ENCODE measurements around the gene LMX1A.
A peak's percentile ranks its signal among the peaks of the same experiment; 100 is the strongest.

Gene LMX1A

DNA sequence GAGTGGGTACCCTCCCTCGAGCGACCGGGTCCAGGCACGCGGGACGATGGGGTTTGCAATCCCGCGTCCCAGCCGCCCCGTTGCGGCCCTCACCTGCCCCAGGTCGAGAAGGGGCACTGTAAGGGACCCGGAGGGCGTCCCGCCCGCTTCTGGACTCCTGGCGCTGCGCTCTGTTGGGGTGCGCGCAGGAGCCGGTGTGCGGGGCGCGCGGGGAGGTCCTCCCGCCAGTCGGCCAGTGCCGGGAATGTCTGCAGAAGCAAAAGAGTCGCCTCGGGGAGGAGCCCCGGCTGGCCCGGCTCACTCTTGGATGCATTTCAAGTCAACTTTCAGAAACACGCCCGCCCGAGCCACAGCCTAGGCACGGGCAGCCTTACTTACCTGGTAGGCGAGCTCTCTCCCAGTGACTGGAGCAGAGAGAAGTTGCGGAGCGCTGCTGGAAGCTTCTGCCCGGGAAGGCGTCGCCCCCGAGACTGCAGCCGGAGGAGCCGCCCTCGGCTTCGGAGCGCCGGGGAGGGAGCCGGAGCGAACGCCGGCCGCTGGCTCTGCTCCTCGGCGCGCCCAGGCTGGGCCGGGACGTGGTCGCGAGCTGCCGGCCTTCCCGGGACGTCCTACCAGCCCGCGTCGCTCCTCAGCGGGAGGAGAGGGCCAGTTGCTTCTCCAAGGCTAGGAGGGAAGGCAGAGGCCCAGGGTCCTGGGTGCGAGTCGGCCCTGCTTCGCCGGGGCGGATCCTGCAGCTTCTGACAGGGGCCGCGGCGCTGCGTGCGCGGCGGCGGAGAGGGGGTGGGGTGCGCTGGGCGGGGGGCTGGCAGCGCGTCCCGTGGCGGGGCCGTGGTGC is at the start of gene LMX1A:
Gene LMX1A, minus strand, starts transcription at position 739 of the 835 bp plus-strand sequence. CDS start 1,156 bp downstream, outside the sequence.
- DNase-seq: no peak

DNA sequence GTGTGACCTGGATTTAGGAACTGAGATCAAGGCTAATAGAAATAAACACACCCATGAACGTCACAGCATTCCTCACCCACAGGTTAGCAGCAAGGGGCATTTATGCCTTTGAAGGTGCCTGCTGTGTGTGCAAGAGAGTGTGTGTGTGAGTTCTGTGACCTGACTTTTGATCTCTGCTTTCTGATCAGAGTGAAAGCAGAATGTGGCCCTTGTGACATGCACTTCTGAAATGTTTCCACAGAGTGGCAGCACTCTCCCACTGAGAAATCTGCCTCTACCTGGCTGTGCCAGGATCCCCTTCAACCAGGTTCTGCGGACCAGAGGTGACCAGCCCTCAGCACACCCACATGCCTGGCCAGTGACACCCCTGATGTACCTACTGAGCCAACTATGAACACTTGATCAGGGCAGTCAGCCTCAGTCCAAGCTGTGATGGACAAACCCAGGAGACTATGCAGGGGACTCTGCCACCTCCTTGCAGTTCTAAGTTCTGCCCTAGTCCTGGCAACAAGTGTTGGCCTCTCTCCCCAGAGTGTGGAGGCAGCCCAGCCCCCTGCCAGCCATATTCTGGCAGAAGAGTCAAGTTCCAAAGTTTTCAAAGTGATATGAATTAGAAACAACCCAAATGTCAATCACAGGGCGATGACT is 47.4 kb upstream of the LMX1A start:
- no peak for DNase-seq

DNA sequence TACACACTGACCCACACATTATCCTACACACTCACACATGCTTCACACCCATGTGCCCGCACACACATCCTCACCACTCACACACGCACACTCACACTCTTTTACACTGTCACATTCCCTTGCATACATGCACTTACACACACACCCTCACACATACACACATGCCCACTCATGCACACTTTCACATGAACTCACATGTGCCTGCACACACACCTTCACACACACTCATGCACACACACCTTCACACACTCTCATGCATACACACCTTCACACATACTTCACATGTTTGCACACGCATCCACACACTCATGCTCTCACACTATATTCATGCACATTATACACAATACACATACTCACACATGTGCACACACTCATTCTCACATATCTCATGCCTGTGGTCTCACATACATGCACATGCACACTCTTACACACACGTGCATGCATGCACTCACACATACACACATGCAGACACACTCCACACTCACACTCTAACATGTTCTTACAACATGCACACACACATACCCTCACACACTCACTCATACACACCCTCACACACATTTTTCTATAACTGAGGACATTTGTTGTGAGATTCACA is 46.1 kb upstream of the LMX1A start:
- DNase-seq: no peak

DNA sequence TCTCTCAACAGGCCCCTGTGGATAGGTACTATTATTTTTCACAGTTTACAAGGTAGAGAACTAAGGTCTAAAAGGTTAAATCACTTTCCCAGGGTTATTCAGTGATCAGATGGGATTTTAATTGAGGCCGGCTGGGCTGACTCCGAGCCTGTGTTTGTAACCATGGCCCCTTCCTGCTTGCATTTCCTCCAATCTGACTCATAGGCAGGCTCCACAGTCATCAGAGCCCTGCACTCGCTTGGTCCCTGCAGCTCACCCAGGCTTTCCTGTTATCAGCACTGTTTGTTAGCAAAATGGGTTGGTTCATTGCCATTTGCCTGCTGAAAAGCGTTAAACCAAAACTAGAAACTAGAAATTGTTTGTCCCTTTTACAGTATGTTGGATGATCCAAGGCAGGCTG is 41.4 kb upstream of the LMX1A start:
- DNase-seq: no peak

DNA sequence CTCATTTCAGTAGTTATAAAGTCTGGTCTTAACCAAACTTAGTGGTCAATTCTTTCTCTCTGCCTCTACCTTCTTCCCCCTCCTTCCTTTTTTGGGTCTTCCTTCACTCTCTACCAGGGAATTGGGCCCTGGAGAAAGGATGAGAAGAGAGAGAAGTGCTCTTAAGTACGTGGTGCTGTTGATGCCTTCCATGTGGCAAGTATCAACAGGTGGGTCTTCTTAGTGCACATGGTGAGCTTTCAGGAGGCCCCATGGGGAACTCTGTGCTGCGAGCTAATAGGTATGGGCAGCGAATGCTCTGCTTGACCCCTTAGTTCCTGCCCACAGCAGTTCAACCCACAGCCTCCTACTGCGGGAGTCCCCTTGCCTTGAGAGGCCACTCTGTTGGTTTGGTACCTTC is 39.4 kb upstream of the LMX1A start:
- no peak for DNase-seq

DNA sequence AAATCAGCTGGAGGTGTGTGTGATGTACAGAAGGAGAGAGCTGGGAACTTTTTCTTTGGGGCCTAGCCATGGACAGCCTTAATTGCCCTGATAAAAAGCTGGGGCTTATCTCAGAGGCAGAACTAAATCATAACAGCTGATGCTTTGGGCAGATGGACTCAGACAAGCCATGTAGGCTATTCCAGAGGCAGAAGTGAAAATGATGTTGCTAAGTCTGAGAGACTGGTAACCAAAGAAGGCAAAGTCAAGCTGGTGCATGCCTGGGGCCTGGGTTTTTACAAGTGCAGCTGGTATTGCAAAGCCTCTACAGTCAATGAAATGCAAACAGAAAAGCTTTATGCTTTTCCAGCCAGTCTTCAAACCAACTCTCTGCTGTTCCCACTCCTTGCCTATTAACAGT is 39.0 kb upstream of the LMX1A start:
- no peak for DNase-seq

DNA sequence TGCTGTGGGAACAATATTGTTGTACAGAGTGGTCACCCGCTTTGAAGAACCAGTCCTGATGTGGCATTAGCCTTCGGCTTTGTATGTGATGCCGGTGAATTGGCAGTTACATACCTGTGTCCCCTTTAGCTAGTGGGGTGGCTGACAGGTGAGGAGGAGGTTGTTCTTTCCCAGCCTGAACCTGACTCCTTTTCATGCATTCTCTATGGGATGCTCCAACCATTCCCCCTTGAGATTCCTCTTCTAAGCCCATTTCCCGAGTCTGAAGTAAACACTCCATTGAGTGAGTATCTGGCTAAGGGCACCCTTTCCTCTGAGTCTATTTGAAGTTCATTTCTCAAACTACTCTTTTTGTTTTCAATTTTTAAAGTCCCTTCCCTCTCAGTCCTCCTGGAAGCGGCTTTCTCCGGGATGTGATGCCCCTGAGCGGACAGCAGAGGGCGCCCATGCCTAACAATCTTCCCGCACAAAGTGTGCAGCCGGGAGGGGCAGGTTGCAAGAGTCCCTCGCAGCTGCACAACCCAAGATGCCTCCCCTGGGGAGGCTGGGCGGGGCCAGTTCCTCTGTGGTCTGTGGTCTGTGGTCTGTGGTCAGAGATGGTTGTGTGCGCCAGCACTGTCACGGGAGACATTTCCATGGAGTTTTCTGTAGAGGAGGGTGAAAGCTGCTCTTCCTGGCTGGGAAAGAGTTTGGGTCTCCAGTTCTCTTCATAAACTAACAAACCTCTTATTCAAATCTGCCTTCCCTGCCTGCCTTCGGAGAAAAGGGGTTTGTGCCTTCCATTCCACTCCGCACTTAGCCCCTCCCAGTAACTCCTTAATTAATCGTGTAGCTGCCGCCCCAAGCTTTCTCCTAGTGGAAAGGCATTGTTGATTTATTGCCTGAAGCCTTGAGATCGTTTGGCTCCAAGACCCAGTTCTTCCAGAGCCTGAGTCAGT is 36.4 kb upstream of the LMX1A start:
- peak; percentile 78 for DNase-seq

DNA sequence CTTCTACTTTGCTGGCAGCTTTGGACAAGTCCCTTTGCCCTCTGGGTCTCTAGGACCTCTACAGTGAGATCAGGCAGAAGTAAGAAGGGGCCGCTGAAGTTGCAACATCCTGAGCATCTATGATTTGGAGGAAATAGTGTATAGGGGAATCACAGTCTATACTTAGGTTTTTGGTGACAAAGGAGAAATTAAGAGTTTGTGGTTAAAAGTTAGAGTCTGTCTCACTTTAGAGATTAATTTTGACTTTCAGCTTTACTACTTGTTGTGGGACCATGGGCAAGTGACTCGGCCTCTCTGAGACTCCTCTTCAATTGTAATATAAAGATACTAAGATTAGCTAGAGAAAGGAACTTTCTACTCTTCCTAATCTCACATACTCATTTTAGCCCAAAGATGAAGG is 33.1 kb upstream of the LMX1A start:
- no peak for DNase-seq

DNA sequence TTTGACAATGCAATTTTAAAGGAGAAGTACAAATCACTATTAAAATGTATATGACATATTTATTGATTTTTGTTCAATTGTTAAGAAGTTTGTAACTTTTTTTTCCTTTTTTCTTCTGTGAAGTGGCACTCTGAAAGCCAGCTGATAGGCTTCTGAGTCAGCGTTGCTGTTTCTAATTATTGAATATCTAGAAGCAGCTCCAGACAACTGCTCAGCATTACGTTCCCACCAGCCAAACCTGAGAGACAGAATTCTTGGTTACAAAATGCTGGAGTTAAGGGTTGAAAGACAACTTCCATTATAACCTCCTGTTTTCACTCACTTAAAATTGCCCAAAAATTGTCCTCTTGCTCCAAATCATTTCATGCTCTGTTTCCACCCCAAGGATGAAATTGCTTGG is 31.4 kb upstream of the LMX1A start:
- DNase-seq: no peak

DNA sequence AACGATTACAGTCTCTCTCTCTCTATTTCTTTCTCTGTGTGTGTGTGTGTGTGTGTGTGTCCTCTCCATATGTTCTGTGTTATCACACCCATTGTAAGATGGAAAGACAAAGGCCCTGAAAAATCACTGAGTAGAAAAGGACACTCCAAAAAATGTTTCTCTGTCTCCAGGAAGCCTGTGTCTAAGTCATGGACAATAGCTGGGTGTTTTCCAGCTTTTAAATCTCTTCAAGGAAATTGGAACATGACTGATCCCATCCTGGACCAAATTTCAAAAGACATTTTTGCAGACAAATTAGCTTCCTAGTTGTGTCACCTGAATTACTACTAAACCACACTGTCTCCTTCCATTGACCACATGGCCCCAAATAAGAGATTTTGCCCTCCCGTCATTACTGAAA is 31.0 kb upstream of the LMX1A start:
- no peak for DNase-seq

DNA sequence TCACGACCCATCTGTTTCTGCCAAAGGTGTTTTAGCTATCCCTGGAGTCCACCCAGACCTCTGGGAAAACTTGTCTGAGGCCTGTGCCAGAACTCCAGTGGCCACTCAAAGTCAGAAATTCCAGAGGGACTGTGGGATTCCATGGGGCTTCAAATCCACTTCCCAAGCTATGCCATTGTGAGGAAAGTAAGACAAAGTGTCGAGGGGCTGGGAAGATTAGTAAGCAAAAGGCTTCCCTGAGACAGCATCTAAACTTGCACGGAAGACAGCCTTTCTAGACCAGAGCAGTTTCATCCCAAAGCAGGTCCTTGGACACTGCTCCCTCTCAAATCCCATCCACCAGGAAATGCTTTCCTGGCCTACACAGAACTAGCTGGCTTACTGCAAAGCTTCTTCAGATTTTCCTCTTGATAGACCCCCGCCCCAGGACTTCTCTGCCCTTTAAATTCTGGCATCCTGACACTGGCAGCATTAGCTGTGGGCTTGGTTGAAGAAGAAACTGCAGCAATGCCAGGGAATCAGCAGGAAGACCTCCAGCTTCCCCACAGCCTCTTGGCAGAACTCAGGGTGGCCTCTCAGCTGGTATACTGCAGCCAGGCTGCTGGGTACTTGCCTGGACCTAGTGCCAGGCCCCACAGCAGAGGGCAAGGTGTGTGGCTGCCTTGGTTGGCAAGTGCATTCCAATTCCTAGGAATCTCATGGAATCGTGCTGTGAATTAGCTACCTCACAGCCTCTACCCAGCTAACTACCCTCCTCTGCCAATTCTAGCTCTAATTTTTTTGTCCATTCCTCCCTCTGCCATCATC is 27.3 kb upstream of the LMX1A start:
- no peak for DNase-seq

DNA sequence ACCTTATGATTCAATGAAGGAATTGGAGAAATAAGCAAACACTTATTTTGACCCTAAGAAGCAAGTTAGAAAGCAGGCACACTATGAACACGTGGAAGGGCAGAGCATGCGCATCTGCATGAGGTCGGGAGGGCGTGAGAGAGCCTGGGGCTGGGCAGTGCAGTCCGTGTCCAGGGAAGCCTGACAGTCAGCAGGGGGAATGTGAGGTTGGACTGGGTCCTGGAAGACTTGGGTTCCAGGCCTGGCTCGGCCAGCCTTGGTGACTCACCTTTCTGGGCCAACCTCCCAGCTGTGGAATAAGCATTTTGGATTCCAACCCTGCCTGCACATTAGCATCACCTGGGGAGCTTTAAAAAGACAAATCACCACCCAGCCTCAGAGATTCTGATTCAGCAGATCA is 26.6 kb upstream of the LMX1A start:
- no peak for DNase-seq

DNA sequence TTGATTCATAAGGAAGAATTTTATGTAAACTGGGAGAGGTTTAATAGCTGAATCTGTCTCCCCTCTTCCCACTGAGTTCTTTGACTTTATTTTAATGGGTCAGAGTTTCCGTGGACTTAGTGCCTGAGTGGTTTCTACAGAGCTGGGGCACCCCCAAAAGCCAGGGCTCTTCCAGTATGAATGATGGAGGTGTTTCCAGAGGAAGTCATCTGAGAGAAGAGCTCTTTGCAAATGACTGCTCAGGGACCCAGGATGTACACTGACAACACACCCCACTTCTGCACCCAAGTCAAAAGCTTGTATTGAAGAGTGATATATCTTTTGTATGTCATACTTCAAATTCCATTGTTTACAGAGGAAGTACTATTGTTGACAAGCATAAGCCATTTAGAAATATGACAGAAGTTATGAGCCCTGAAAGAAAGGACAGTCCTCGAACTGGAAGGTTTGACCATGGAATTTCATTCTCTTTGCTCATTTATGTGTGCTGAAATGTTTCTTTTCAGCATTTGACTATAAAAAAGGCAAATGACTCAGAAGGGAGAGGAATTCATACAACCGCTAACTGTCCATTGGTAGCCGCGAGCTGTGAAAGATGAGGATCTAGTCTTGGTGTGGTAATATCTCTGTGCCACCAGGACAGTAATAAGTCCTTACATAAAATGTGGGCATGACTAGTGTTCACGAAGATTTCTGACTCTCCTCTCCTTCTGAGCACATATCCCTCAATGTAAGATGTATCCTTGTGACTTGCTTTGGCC is 25.4 kb upstream of the LMX1A start:
- no peak for DNase-seq

DNA sequence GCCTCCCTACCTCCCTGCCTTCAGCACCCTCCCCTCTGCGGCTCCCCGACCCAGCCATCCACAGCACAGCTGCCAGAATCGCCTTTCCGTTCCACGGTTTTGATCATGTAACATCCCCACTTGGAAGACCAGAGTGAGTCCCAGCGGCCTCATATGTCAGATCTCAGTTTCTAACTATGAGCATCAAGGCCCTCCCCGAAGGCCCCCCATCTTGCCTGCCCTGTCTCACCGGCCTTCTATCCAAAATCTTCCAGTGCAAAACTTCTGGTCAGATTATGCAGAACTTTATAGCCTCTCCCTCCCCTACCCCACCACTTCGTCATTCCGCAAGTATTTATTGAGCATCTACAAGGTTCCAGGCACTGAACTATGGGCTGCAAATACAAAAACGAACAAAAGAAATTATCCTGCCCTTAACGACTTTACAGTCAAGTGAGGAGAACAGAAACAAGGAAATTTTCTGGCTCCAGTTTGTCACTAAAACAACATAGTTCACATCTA is 20.3 kb upstream of the LMX1A start:
- no peak for DNase-seq

DNA sequence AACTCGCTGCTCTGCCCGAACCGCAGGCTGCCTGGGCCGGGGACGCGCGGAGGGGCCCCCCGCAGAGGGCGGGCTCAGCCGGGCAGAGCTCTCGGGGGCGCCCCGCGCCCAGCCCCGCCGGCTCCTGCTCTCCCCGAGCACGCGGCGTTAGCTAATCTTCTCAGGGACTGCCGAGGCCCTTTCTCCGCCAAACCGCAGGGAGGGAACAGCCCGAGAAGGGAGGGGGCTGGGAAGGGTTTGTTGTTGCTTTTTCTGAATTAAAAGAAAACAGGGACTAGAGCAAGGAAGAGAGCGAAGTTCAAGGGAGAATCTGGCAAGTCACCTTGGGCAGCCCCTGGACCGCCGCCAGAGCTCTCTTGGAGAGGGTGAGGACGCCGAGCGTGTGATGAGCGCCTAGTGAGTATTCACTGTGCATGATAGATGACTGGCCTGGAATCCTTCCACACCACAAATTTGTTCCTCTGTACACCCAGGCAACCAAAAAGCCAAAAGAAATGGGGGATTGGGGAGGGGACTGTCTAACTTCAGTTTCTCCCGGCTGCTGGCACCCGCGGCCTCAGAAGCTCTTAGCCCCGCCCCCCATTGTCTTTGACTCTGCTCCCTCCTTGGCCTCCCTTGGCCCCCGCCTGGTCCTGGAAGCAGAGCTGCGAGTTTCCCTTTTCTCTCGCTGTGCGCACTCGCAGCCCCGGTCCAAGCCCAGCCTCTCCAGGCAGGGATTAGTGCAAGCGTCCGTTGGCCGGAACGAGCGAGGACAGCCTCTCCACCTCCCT is 19.7 kb upstream of the LMX1A start:
- peak; percentile 43 for DNase-seq

DNA sequence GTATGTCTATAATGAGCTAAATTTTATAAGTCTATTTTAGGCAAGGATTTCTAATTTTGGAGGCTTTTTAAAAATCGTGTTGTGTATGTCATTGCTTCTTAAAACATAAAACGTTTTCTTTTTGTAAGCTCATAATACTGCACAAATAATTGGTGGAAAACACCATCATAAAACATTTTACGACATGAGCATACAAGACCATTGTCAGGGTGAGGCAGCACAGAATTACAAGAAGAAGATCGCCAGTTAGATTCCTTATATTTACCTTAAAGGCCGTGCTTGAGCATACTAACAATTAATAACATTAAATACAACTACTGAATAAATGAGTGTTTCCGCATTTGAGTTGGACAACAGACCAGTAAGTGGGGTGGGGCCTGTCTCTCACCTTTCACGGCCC is 19.1 kb upstream of the LMX1A start:
- DNase-seq: no peak

DNA sequence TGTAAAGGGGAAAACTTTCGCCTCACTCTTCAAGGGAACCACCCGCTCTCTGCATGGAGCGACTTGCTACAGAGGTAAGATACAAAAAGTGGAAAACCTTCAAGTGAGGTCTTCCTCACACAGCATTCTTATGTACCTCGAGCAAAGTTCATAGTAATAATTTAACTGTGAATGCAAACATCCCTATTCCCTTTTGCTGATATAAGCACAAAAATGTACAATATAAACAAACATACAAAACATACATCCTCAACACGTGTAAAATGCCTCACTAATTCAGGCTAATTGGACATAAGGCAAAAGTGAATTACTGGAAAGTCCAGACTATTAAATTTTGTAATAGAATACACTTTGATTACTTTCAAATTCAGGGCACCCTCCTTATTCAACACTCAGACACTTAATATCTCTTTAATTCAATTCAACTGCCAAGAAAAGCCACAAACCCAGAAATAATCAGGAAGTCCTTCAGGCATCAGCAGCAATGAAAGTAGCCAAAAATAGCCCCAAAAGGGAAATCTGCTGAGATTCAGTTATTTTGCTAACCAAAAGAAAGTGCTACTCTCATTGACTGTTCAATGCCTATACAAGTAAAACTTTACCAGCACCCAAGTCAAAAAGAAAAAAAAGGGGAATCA is 15.2 kb upstream of the LMX1A start:
- no peak for DNase-seq

DNA sequence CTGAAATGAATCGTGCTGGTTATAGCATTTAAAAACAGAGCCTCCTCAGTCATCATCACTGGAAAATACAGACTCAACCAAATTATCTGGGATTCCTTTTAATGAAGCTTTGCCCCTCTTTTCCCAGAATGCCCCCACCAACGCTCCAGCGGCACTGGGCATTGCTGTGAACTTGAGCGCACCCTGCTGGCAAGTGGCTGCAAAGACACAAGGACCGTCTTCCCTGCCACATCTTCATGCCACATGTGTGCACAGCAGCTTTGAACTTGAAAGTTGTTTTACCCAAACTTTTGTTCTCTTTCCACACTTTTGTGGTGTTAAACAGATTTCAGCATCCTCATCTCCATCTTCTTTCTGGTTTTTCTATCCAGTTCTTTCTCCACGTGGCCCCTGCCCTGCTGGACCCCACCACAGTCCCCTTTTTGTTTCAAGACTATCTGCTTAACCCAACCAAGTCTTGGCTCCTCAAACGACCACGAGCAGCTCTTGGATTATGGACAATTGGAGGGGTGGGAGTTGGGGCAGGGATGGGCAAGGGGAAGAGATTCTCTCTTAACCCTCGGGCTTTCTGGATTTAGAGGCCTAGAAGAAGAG is 12.8 kb upstream of the LMX1A start:
- peak; percentile 62 for DNase-seq

DNA sequence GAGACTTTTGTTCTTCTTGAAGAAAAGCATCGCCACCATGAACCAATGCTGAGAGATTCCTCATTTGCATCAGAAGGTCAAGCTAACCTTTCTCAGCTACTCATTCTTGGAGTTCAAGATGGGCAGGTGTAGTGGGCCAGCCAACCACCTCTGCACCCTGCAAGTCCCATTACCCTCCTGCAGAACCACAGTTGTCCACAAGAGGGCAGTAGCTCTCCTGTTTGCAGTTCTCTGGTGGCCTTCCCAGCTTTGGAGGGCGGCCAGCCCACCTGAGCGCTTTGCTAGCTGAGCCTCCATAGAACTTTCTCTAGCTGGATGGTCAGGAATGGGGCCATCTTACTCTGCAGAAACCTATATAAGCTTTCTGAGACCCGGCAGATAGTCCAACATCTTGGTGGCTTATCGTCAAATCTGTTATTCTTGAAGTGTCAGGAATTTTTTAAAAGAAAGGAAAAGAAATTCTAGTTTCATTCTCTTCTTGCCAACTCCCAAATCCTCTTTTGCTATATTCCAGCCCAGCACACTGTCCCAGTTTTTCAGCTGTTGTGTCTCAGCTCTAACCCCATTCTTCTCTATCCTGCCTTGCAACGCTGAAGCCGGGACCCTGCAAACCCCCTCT is 11.0 kb upstream of the LMX1A start:
- DNase-seq: peak; percentile 75

Data from stimulated activated CD4-positive, alpha-beta T cell treated with anti-CD3 and anti-CD28 coated beads, Interleukin-4, amount 100 ng/mL, for 1 hour (primary cell).